ENCODE results near the gene LBHD1. TPM values are rescaled to one million over a fixed set of nuclear protein-coding genes. Genes with fewer than 3 reads are reported as not detected.
"Not testable (repeated sequence)": the region's sequence is repeated elsewhere in the genome, so short reads cannot be mapped to it uniquely, and the experiment has no call there.

Gene LBHD1
- polyA plus RNA-seq, 1 donor, result 5.8 TPM

DNA sequence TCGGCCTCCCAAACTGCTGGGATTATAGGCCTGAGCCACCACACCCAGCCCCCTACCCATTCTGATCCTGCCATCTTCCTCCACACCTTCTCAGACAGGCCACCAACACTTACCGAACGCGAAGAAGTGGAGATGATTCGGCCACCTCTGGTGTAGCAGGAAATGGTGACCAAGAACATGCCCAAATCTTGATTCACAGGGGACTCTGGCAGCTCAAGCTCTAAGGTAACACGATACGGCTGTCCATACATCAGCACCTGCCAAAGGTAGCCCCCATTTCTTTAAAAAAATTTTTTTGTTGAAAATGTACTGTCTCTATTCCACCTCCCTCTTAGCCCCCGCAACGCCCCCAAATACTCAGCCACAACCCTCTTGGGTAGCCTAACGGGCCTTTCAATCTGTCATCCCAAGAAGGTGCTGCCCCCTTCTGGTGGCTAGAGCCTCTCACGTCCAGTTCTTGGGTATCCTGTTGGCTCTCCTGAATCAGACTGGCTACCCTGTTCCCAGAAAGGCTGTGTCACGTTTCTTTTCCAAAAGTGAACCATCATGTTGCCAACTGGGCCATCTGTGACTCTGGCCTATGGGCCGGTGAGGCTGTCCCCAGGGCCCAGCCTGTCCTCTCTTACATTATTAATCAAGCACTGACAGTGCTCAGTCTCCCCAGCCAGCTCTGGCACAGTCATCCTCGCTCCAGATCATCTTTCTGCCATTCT, 22.5 kb upstream of the LBHD1 start:
- DNase-seq (ENCODE audit: low read depth), result no peak

- not testable (repeated sequence) for DNase-seq (ENCODE audit: low read depth)
Measured at GRCh38 chr11:62693624-62694023, 21.6 kb upstream of the LBHD1 start.

GRCh38 chr11:62689421-62690183, 17.5 kb upstream of the LBHD1 start, which contains the start of gene LRRN4CL:
Gene LRRN4CL (minus strand): TSS chr11:62689530. CDS start chr11:62688508, 1,022 bp downstream.
- peak; percentile 85 for DNase-seq (ENCODE audit: low read depth)

DNA sequence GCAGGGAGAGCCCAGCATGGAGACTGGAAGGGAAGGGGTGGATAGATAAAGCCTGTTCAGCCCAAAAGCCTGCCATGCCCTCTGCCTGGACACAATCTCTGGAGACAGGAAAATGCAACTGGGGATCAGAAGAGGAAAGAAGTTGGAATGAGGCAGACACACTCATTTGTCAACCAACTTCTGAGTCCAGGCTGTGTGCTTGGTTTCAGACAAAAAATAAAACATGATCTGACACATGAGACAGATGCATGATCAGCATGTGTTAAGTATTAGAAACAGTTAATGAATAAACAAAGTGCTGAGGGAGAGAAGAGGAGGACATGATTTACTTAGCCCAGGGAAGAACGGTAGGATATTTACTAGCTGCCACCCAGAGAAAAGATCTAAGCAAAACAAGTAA, 16.4 kb upstream of the LBHD1 start:
- DNase-seq (ENCODE audit: low read depth), result no peak

DNA sequence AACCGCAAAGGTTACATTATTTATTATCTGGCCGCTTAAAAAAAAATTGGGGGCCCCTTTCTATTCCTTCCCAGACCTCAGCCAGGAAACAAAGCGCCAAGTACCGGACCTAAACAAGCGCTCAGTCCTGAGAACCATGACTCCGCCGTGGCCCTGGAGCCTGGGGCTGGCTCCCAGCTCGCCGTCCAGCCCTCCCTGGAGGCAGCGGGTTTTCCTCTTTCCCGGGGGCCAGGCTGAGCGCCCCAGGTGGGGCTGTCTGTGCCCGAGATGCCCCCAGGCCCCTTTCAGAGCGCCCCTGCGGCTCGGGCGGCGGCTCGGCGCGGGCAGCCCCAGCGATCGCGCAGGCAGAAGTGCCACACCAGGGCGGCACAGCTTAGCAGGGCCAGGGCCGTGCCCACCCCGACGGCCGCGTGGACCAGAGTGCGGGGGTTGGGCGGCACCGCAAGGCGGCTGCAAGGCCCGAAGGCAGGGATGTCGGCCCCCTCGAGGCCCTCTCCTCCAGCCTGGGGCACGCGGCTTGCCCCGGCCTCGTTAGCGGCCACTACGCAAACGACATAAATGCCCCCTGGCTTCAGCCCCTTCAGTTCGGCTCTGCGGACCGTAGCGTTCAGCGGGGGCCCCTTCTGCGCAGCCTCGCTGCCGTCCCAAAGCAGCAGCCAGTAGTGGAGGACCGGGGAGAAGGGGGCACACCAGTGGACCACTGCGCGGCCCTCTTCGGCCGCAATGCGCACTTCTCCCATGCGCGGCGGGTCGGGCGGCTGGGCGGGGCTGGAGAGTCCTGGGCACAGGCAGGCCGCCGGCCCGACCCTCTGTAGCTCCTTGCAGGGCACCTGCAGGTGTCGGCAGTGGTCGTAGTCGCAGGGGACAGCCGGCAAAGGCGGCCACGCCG, 15.7 kb upstream of the LBHD1 start:
- no peak for DNase-seq (ENCODE audit: low read depth)

DNA sequence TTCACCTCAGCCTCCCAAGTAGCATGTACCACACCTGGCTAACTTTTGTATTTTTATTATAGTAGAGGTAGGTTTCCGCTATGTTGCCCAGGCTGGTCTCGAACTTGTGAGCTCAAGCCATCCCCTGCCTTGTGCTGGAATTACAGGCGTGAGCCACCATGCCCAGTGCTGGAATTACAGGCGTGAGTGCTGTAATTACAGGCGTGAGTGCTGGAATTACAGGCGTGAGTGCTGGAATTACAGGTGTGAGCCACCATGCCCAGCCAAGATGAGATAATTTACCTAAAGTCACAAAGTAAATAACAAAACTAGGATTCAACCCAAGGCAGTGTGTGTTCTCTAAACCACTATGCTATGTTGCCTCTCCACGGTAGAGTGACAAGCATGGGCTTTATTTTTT, 10.5 kb upstream of the LBHD1 start:
- DNase-seq (ENCODE audit: low read depth), result no peak

- DNase-seq (ENCODE audit: low read depth), result no peak
Measured at GRCh38 chr11:62680825-62681240, 8.8 kb upstream of the LBHD1 start.

GRCh38 chr11:62678770-62679696, 7.0 kb upstream of the LBHD1 start, which contains the start of gene UBXN1:
Gene UBXN1 (minus strand): TSS chr11:62679073. CDS start chr11:62678923, 150 bp downstream.
- DNase-seq (ENCODE audit: low read depth), result peak; percentile 68

DNA sequence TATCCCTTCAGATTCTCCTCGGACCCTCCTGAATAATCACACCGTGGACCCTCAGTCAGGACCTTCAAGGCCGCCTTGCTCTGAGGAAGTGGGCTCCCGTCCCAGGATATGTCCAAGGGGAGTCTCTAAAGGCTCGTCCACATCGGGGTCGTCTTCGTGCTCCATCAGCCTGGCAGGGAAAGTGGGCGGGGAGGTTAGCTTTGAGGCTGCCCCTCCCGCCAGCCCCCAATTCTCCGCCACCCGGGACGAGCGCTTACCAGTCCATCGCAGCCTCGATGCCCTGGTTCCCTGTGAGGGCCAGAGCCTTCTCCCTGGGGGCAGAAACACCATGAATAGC, 6.3 kb upstream of the LBHD1 start:
- DNase-seq (ENCODE audit: low read depth), result no peak

DNA sequence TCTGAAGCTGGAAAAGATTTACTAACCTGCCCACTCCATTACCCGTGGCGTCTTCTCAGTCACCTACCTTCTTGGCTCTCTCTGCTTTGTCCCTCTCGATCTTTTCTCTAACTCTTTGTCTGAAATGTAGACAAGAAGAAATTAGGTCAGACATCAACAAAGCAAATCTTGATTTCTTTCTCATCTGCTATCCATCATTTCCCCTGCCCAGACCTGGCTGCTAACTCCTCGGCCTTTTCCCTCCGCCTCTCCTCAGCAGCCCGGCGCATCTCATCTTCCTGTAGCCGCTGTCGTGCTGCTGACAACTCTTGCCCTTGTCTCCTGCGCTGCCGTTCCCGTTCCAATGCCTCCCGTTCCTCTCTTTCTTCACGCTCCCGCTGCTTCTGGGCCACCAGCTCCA, 5.6 kb upstream of the LBHD1 start:
- no peak for DNase-seq (ENCODE audit: low read depth)

DNA sequence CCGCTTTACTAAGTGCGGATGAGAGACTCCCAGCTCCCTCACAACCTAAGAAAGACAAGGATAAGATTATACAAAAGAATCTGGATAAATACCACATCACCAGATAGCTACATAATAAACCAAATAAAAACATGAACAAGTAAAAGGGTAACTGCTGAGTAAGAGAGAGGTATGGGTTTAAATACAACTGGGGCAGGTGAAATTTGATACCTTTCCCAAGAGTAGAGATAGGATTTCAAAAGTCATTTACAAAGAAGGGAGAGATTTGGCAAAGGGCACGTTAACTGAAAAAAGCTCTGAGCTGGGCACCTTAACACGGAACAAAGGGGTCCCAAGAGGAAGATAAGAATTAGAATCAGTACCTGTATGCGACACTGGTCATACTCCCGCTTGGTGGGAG, 5.1 kb upstream of the LBHD1 start:
- no peak for DNase-seq (ENCODE audit: low read depth)

DNA sequence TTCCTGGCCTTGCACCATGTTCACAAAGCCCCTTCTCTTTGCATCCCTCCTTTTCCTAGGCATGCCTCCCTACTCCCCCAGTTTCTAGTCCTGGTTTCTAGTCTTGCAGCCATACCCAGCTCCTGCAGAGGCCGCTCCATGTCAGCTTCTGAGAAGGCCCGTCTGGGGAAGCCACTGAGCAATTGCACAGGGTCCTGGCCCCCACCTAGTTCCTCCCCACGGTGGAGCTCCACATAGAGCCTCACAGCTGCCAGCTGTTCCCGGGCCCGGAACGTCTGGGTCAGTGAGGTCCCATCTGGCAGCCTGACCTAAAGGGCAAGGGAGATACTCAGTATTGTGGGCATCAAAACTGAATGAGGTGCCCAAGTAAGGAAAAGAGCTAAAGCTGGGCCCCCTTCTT, 4.6 kb upstream of the LBHD1 start:
- no peak for DNase-seq (ENCODE audit: low read depth)

GRCh38 chr11:62675415-62675814, 3.3 kb upstream of the LBHD1 start:
- not testable (repeated sequence) for DNase-seq (ENCODE audit: low read depth)

DNA sequence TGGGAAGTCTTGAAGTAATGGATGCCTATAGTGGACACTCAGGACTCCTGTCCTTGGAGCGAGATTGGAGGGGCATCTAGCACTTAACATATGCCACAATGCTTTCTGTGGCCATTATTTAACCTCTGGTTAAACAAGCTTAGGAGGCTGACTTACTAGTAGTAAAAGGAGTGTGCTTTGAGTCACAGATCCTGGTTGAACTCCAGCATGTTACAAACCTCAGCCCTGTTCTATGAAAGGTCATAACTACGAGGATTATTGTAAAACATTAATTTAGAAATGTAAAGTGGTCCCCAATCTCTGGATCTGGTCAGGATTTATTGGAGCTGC, 1.1 kb upstream of the LBHD1 start:
- no peak for DNase-seq (ENCODE audit: low read depth)

GRCh38 chr11:62671236-62671607, 845 bp downstream of the LBHD1 start:
- DNase-seq (ENCODE audit: low read depth), result no peak

- DNase-seq (ENCODE audit: low read depth), result no peak
Measured at GRCh38 chr11:62669420-62670161, 2.5 kb downstream of the LBHD1 start.

GRCh38 chr11:62667460-62667859, 4.6 kb downstream of the LBHD1 start:
- no peak for DNase-seq (ENCODE audit: low read depth)

DNA sequence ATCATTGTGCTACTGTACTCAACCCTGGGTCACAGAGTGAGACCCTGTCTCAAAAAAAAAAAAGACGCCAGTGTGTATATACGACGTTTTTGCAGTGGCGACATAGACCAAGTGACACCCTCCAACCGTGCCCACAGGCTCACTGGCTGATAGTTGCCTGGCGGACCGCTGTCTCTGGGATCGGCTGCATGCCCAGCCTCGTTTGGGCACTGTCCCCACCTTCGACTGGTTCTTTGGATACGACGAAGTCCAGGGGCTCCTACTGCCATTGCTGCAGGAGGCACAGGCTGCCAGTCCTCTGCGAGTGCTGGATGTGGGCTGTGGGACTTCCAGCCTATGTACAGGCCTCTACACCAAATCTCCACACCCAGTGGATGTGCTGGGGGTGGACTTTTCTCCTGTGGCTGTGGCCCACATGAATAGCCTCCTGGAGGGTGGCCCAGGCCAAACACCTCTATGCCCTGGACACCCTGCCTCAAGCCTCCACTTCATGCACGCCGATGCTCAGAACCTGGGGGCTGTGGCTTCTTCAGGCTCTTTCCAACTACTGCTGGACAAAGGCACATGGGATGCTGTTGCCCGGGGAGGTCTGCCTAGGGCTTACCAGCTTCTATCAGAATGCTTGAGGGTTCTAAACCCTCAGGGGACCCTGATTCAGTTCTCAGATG, 5.7 kb downstream of the LBHD1 start:
- no peak for DNase-seq (ENCODE audit: low read depth)

GRCh38 chr11:62665599-62666258, 6.3 kb downstream of the LBHD1 start:
- DNase-seq (ENCODE audit: low read depth), result no peak

Data from forelimb muscle (tissue), 1 donor.